ENCODE data around the gene MYL5.

MYL5 gene

GRCh38 chr4:646460-646859 is 27.9 kb upstream of the MYL5 start:
- no peaks in the 10 kb centered on the region for H3K9me2 ChIP-seq (ENCODE audit: low read depth, low read length)
- no peaks in the 10 kb centered on the region for H3K27me3 ChIP-seq (ENCODE audit: insufficient read depth, low read length)
- H3K9ac ChIP-seq (ENCODE audit: low read length): no peak overlapping the region
- no peaks in the 10 kb centered on the region for H3F3A ChIP-seq (ENCODE audit: insufficient read depth, low read length)
- H3K4me3 ChIP-seq (ENCODE audit: low read depth, low read length, poor library complexity, severe bottlenecking): no peak overlapping the region
- H3K27ac ChIP-seq (ENCODE audit: low read depth, low read length, poor library complexity, severe bottlenecking): no peak overlapping the region
- H3K79me2 ChIP-seq (ENCODE audit: insufficient read depth, low read length): no peaks in the 10 kb centered on the region
- no peaks in the 10 kb centered on the region for H4K20me1 ChIP-seq (ENCODE audit: insufficient read depth, low read length)
- no peak for TF ChIP-seq EZH2 (IDR thresholded peaks at IDR 0.05; ENCODE audit: borderline replicate concordance, low read length)
- TF ChIP-seq, protein P1, sequence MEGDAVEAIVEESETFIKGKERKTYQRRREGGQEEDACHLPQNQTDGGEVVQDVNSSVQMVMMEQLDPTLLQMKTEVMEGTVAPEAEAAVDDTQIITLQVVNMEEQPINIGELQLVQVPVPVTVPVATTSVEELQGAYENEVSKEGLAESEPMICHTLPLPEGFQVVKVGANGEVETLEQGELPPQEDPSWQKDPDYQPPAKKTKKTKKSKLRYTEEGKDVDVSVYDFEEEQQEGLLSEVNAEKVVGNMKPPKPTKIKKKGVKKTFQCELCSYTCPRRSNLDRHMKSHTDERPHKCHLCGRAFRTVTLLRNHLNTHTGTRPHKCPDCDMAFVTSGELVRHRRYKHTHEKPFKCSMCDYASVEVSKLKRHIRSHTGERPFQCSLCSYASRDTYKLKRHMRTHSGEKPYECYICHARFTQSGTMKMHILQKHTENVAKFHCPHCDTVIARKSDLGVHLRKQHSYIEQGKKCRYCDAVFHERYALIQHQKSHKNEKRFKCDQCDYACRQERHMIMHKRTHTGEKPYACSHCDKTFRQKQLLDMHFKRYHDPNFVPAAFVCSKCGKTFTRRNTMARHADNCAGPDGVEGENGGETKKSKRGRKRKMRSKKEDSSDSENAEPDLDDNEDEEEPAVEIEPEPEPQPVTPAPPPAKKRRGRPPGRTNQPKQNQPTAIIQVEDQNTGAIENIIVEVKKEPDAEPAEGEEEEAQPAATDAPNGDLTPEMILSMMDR (IDR thresholded peaks at IDR 0.05; ENCODE audit: low read length): no peak
- no peak overlapping the region for H3K4me2 ChIP-seq (ENCODE audit: low read length)
- no peaks in the 10 kb centered on the region for H3K36me3 ChIP-seq (ENCODE audit: insufficient read depth, low read length)
- no peak overlapping the region for H2AFZ ChIP-seq (ENCODE audit: low read length)
- no peaks in the 10 kb centered on the region for H3K9me3 ChIP-seq (ENCODE audit: low read length)
- H3K4me1 ChIP-seq (ENCODE audit: insufficient read depth, low read length, severe bottlenecking): no peaks in the 10 kb centered on the region

DNA sequence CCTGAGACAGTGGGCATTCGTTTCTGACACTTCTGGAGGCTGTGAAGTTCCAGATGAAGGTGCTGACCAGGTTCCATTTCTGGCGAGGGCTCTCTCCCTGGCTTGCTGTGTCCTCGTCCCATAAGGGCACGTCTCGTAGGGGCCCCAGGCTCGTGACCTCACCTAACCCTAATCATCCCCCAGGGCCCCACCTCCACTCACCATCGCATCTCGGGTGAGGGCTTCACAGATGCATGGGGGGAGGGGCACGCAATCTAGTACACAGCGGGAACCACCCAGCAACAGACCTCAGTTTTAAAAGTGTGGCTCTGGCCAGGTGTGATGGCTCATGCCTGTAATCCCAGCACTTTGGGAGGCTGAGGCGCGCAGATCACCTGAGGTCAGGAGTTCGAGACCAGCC is 26.9 kb upstream of the MYL5 start:
- H3K4me1 ChIP-seq (ENCODE audit: insufficient read depth, low read length, severe bottlenecking): no peaks in the 10 kb centered on the region
- no peak overlapping the region for H3K4me3 ChIP-seq (ENCODE audit: low read depth, low read length, poor library complexity, severe bottlenecking)
- no peak for TF ChIP-seq EZH2 (IDR thresholded peaks at IDR 0.05; ENCODE audit: borderline replicate concordance, low read length)
- TF ChIP-seq, protein P1 (IDR thresholded peaks at IDR 0.05; ENCODE audit: low read length): no peak
- no peak overlapping the region for H3K9ac ChIP-seq (ENCODE audit: low read length)
- H3K79me2 ChIP-seq (ENCODE audit: insufficient read depth, low read length): no peaks in the 10 kb centered on the region
- no peaks in the 10 kb centered on the region for H3K36me3 ChIP-seq (ENCODE audit: insufficient read depth, low read length)
- no peaks in the 10 kb centered on the region for H3F3A ChIP-seq (ENCODE audit: insufficient read depth, low read length)
- H3K4me2 ChIP-seq (ENCODE audit: low read length): no peak overlapping the region
- H4K20me1 ChIP-seq (ENCODE audit: insufficient read depth, low read length): no peaks in the 10 kb centered on the region
- H3K27me3 ChIP-seq (ENCODE audit: insufficient read depth, low read length): no peaks in the 10 kb centered on the region
- no peaks in the 10 kb centered on the region for H3K9me3 ChIP-seq (ENCODE audit: low read length)
- no peaks in the 10 kb centered on the region for H3K9me2 ChIP-seq (ENCODE audit: low read depth, low read length)
- H3K27ac ChIP-seq (ENCODE audit: low read depth, low read length, poor library complexity, severe bottlenecking): no peak overlapping the region
- H2AFZ ChIP-seq (ENCODE audit: low read length): no peak overlapping the region

GRCh38 chr4:648579-649292 is 25.6 kb upstream of the MYL5 start:
- no peaks in the 10 kb centered on the region for H3F3A ChIP-seq (ENCODE audit: insufficient read depth, low read length)
- H3K9me3 ChIP-seq (ENCODE audit: low read length): no peaks in the 10 kb centered on the region
- H4K20me1 ChIP-seq (ENCODE audit: insufficient read depth, low read length): no peaks in the 10 kb centered on the region
- H2AFZ ChIP-seq (ENCODE audit: low read length): no peak overlapping the region
- no peak overlapping the region for H3K4me3 ChIP-seq (ENCODE audit: low read depth, low read length, poor library complexity, severe bottlenecking)
- no peak overlapping the region for H3K27ac ChIP-seq (ENCODE audit: low read depth, low read length, poor library complexity, severe bottlenecking)
- H3K79me2 ChIP-seq (ENCODE audit: insufficient read depth, low read length): no peaks in the 10 kb centered on the region
- H3K27me3 ChIP-seq (ENCODE audit: insufficient read depth, low read length): no peaks in the 10 kb centered on the region
- TF ChIP-seq, protein P1 (IDR thresholded peaks at IDR 0.05; ENCODE audit: low read length): no peak
- no peak for TF ChIP-seq EZH2 (IDR thresholded peaks at IDR 0.05; ENCODE audit: borderline replicate concordance, low read length)
- H3K4me1 ChIP-seq (ENCODE audit: insufficient read depth, low read length, severe bottlenecking): no peaks in the 10 kb centered on the region
- no peaks in the 10 kb centered on the region for H3K36me3 ChIP-seq (ENCODE audit: insufficient read depth, low read length)
- H3K9ac ChIP-seq (ENCODE audit: low read length): no peak overlapping the region
- H3K4me2 ChIP-seq (ENCODE audit: low read length): no peak overlapping the region
- no peaks in the 10 kb centered on the region for H3K9me2 ChIP-seq (ENCODE audit: low read depth, low read length)
